Measurements from ENCODE around the gene AGRN. TPM values are rescaled to one million over a fixed set of nuclear protein-coding genes. Genes with fewer than 3 reads are reported as not detected.
"Not testable (repeated sequence)": the region's sequence is repeated elsewhere in the genome, so short reads cannot be mapped to it uniquely, and the experiment has no call there.

The AGRN gene
- total RNA-seq, 1 experiment from 2014 or later: 446 TPM

GRCh38 chr1:984476-984814, 35.5 kb upstream of the AGRN start:
- Mint-ChIP-seq H3K9me3 (ENCODE audit: low read depth, unreplicated experiment) (no peaks in the 10 kb centered on the region), H3K4me1 (ENCODE audit: low read depth, unreplicated experiment) (no peaks in the 10 kb centered on the region), H3K4me3 (ENCODE audit: low read depth, unreplicated experiment) (no peak overlapping the region), H3K36me3 (ENCODE audit: insufficient read depth, unreplicated experiment) (no peaks in the 10 kb centered on the region), H3K27me3 (ENCODE audit: unreplicated experiment) (peaks cover 49% of the 10 kb centered on the region), H3K27ac (ENCODE audit: unreplicated experiment) (no peak overlapping the region)
- TF ChIP-seq, protein P1, sequence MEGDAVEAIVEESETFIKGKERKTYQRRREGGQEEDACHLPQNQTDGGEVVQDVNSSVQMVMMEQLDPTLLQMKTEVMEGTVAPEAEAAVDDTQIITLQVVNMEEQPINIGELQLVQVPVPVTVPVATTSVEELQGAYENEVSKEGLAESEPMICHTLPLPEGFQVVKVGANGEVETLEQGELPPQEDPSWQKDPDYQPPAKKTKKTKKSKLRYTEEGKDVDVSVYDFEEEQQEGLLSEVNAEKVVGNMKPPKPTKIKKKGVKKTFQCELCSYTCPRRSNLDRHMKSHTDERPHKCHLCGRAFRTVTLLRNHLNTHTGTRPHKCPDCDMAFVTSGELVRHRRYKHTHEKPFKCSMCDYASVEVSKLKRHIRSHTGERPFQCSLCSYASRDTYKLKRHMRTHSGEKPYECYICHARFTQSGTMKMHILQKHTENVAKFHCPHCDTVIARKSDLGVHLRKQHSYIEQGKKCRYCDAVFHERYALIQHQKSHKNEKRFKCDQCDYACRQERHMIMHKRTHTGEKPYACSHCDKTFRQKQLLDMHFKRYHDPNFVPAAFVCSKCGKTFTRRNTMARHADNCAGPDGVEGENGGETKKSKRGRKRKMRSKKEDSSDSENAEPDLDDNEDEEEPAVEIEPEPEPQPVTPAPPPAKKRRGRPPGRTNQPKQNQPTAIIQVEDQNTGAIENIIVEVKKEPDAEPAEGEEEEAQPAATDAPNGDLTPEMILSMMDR (IDR thresholded peaks at IDR 0.05; ENCODE audit: unreplicated experiment): peak; percentile 8
- CTCF ChIA-PET: interaction anchor here (0.7 to 2.9 kb wide), 2 partner anchors 18 to 79 kb away, joined by 3 to 9 read pairs; no protein-coding TSS in a partner anchor
- no peak for DNase-seq
- no TSS peak for BruUV-seq (replicated peaks)
- intact Hi-C loops (cut with micrococcal nuclease; ENCODE audit: unreplicated experiment): no loop called here

- intact Hi-C loops (cut with micrococcal nuclease; ENCODE audit: unreplicated experiment): no loop called here
- no peaks in the 10 kb centered on the region for H3K36me3 Mint-ChIP-seq (ENCODE audit: insufficient read depth, unreplicated experiment)
- no peaks in the 10 kb centered on the region for H3K4me1 Mint-ChIP-seq (ENCODE audit: low read depth, unreplicated experiment)
- no TSS peak for BruUV-seq (replicated peaks)
- TF ChIP-seq, protein P1 (IDR thresholded peaks at IDR 0.05; ENCODE audit: unreplicated experiment): no peak
- no peaks in the 10 kb centered on the region for H3K9me3 Mint-ChIP-seq (ENCODE audit: low read depth, unreplicated experiment)
- H3K27ac Mint-ChIP-seq (ENCODE audit: unreplicated experiment): no peak overlapping the region
- no peak overlapping the region for H3K4me3 Mint-ChIP-seq (ENCODE audit: low read depth, unreplicated experiment)
- CTCF ChIA-PET: interaction anchor here (2.9 kb wide), 1 partner anchor 79 kb away, joined by 9 read pairs; no protein-coding TSS in a partner anchor
- peaks cover 52% of the 10 kb centered on the region for H3K27me3 Mint-ChIP-seq (ENCODE audit: unreplicated experiment)
- no peak for DNase-seq
Observed at GRCh38 chr1:985126-985525, 34.8 kb upstream of the AGRN start.

DNA sequence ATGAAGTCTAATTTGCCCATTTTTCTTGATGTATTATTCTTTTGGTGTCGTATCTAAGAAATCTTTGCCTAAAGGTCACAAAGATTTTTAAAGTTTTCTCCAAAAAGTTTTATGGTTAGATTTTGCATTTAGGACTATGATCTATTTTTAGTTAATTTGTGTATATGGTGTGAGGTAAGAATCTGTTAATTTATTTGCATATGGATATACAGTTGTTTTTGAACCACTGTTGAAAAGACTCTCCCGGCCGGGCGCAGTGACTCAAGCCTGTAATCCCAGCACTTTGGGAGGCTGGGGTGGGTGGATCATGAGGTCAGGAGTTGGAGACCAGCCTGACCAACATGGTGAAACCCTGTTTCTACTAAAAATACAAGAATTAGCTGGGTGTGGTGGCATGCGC, 31.9 kb upstream of the AGRN start:
- BruUV-seq (replicated peaks); H3K36me3 Mint-ChIP-seq (ENCODE audit: insufficient read depth, unreplicated experiment); DNase-seq; H3K4me1 Mint-ChIP-seq (ENCODE audit: low read depth, unreplicated experiment); H3K4me3 Mint-ChIP-seq (ENCODE audit: low read depth, unreplicated experiment); CTCF ChIA-PET; intact Hi-C loops (cut with micrococcal nuclease; ENCODE audit: unreplicated experiment); H3K27ac Mint-ChIP-seq (ENCODE audit: unreplicated experiment); H3K9me3 Mint-ChIP-seq (ENCODE audit: low read depth, unreplicated experiment): not testable (repeated sequence)
- peaks cover 40% of the 10 kb centered on the region for H3K27me3 Mint-ChIP-seq (ENCODE audit: unreplicated experiment)

DNA sequence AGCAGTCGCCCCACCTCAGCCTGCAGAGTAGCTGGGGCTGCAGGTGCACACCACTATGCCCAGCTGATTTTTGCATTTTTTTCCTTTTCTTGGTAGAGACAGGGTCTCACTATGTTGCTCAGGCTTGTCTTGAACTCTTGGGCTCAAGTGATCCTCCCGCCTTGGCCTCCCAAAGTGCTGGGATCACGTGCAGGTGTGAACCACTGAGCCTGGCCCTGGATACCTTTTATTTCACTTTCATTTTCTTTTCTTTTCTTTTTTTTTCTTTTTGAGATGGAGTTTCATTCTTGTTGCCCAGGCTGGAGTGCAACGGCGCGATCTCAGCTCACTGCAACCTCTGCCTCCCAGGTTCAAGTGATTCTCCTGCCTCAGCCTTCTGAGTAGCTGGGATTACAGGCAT, 28.6 kb upstream of the AGRN start:
- H3K4me1 Mint-ChIP-seq (ENCODE audit: low read depth, unreplicated experiment); H3K36me3 Mint-ChIP-seq (ENCODE audit: insufficient read depth, unreplicated experiment); H3K27ac Mint-ChIP-seq (ENCODE audit: unreplicated experiment); intact Hi-C loops (cut with micrococcal nuclease; ENCODE audit: unreplicated experiment); H3K4me3 Mint-ChIP-seq (ENCODE audit: low read depth, unreplicated experiment); BruUV-seq (replicated peaks); DNase-seq; CTCF ChIA-PET; H3K9me3 Mint-ChIP-seq (ENCODE audit: low read depth, unreplicated experiment): not testable (repeated sequence)
- H3K27me3 Mint-ChIP-seq (ENCODE audit: unreplicated experiment): peaks cover 19% of the 10 kb centered on the region

GRCh38 chr1:991895-992294, 28.0 kb upstream of the AGRN start:
- intact Hi-C loops (cut with micrococcal nuclease; ENCODE audit: unreplicated experiment): no loop called here
- TF ChIP-seq, protein P1 (IDR thresholded peaks at IDR 0.05; ENCODE audit: unreplicated experiment): no peak
- BruUV-seq (replicated peaks): no TSS peak
- H3K27ac Mint-ChIP-seq (ENCODE audit: unreplicated experiment): no peak overlapping the region
- no peak overlapping the region for H3K4me3 Mint-ChIP-seq (ENCODE audit: low read depth, unreplicated experiment)
- no peak for DNase-seq
- H3K27me3 Mint-ChIP-seq (ENCODE audit: unreplicated experiment): peaks cover 19% of the 10 kb centered on the region
- CTCF ChIA-PET: no interaction called here
- H3K36me3 Mint-ChIP-seq (ENCODE audit: insufficient read depth, unreplicated experiment): peaks cover 10% of the 10 kb centered on the region
- peaks cover 7% of the 10 kb centered on the region for H3K4me1 Mint-ChIP-seq (ENCODE audit: low read depth, unreplicated experiment)
- H3K9me3 Mint-ChIP-seq (ENCODE audit: low read depth, unreplicated experiment): no peaks in the 10 kb centered on the region
